ENCODE measurements around the gene CAMKK1. TPM values are rescaled to one million over a fixed set of nuclear protein-coding genes. Genes with fewer than 3 reads are reported as not detected.

CAMKK1 gene
- total and polyA plus RNA-seq, 2 of the 4 experiments (the other 2 are of a cell fraction) = 4.1 to 8.2 TPM

GRCh38 chr17:3884188-3884587 is 8.7 kb downstream of the CAMKK1 start:
- in situ Hi-C loops (cut with MboI; ENCODE audit: low sequenced_read_pairs) = no loop called here
- H3K36me3 ChIP-seq (ENCODE audit: control insufficient read depth, insufficient read depth, low read length) = peaks cover 7% of the 10 kb centered on the region; the same call in 1 of the 2 replicates

More at GRCh38 chr17:3884188-3884587, 8.7 kb downstream of the CAMKK1 start:
- no peak overlapping the region for H4K5ac ChIP-seq (ENCODE audit: low read depth, low read length)
- intact Hi-C loops (cut with micrococcal nuclease) = no loop called here
- no peak overlapping the region for H2BK120ac ChIP-seq (ENCODE audit: low read depth, low read length)
- H3K79me1 ChIP-seq (ENCODE audit: low read depth in 1 of 2, low read length in 2 of 2) = peaks cover 7 to 27% of the 10 kb centered on the region in 2 experiments; a peak in 2 of 4 replicates
- H2BK5ac ChIP-seq (ENCODE audit: low read depth, low read length, poor library complexity, severe bottlenecking) = no peak overlapping the region
- no peak for TF ChIP-seq FOS (IDR thresholded peaks at IDR 0.05; ENCODE audit: low read depth, low read length)
- 92% methylated on average over 8 of the region's 12 CpGs; no CpG with 5 or more reads in 1 of the 2 experiments for WGBS, 2 experiments (ENCODE audit: extremely low coverage in 2 of 2, insufficient read length in 1 of 2)
- BruUV-seq (replicated peaks) = no TSS peak
- H3K27me3 ChIP-seq (ENCODE audit: control insufficient read depth, insufficient read depth, low read length) = no peaks in the 10 kb centered on the region
- no peak overlapping the region for H4K8ac ChIP-seq (ENCODE audit: low read depth in 2 of 2, low read length in 2 of 2)
- H4K91ac ChIP-seq (ENCODE audit: insufficient read depth, low read depth, low read length) = no peak overlapping the region
- H2AK9ac ChIP-seq (replicated peaks; ENCODE audit: low read depth, low read length, poor library complexity) = no peak overlapping the region
- dilution Hi-C loops (cut with HindIII; ENCODE audit: low sequenced_read_pairs, unreplicated experiment) = no loop called here
- H3K18ac ChIP-seq (ENCODE audit: low read depth, low read length) = no peak overlapping the region
- CTCF ChIA-PET = interaction anchor here (2.4 kb wide), 1 partner anchor 30 kb away, joined by 6 read pairs; no protein-coding TSS in a partner anchor
- no peak overlapping the region for H3K9ac ChIP-seq (ENCODE audit: low read depth, low read length)
- no peak overlapping the region for H3K27ac ChIP-seq (ENCODE audit: insufficient read depth, low read length)
- no peak overlapping the region for H3K4me2 ChIP-seq (ENCODE audit: low read depth, low read length)
- H3K4me3 ChIP-seq (ENCODE audit: insufficient read depth, low read depth, low read length) = no peak overlapping the region
- H2BK15ac ChIP-seq (ENCODE audit: low read depth, low read length) = no peak overlapping the region
- H3K56ac ChIP-seq (ENCODE audit: extremely low read depth, insufficient read depth, low read length) = no peak overlapping the region
- no peaks in the 10 kb centered on the region for H4K20me1 ChIP-seq (ENCODE audit: insufficient read depth, low read length)
- peaks cover 2% of the 10 kb centered on the region for H3K9me1 ChIP-seq (ENCODE audit: insufficient read depth, low read length)
- ATAC-seq (ENCODE audit: low read depth) (no peak), DNase-seq (no peak)
- no peaks in the 10 kb centered on the region for H3K9me3 ChIP-seq (ENCODE audit: control insufficient read depth, insufficient read depth, low read length)
- no peak overlapping the region for H2BK20ac ChIP-seq (ENCODE audit: low read depth, low read length)
- H3K4me1 ChIP-seq (ENCODE audit: control insufficient read depth, insufficient read depth, low read length) = peaks cover 27% of the 10 kb centered on the region
- H2AFZ ChIP-seq (replicated peaks; ENCODE audit: low read length, poor library complexity) = no peak overlapping the region
- H3K14ac ChIP-seq (replicated peaks; ENCODE audit: low read depth, low read length) = no peak overlapping the region
- no peak overlapping the region for H2AK5ac ChIP-seq (ENCODE audit: low read depth, low read length)
- POLR2A ChIA-PET (ENCODE audit: unreplicated experiment) = no interaction called here
- H3K23ac ChIP-seq (ENCODE audit: low read depth, low read length) = no peak overlapping the region
- no peak overlapping the region for H3K4ac ChIP-seq (ENCODE audit: low read depth, low read length)
